Measurements from ENCODE around the gene SUPV3L1. TPM values are rescaled to one million over a fixed set of nuclear protein-coding genes. Genes with fewer than 3 reads are reported as not detected.

The SUPV3L1 gene
- total and polyA plus RNA-seq, 4 donors: 14.1 to 21.7 (median 17.5) TPM

GRCh38 chr10:69179089-69179742 lies 818 bp upstream of the SUPV3L1 start:
- peak overlapping the region; percentile 73 to 99 (median 93) for H3K4me3 ChIP-seq (ENCODE audit: low read depth in 1 of 3, low read length in 3 of 3)
- no peak for DNase-seq (ENCODE audit: low spot score)
- H3K36me3 ChIP-seq (ENCODE audit: control insufficient read depth in 4 of 4, insufficient read depth in 3 of 4, low read depth in 1 of 4, low read length in 3 of 4): peaks cover 0 to 5% (median 0%) of the 10 kb centered on the region in 4 donors
- peak overlapping the region; percentile 83 to 92 for H3K27ac ChIP-seq (ENCODE audit: low read depth in 1 of 2, low read length in 2 of 2)
- no peak for TF ChIP-seq EGR1 (IDR thresholded peaks at IDR 0.05; ENCODE audit: low read depth in 2 of 2)
- TF ChIP-seq ZBTB33 (IDR thresholded peaks at IDR 0.05): no peak
- no peak for TF ChIP-seq REST (IDR thresholded peaks at IDR 0.05)
- WGBS: 32% methylated on average over 21 of the region's 21 CpGs
- H3K4me1 ChIP-seq (ENCODE audit: control insufficient read depth in 4 of 4, insufficient read depth in 4 of 4, low read length in 3 of 4): peaks cover 0 to 26% (median 20%) of the 10 kb centered on the region in 4 donors
- H3K27me3 ChIP-seq (ENCODE audit: control insufficient read depth in 4 of 4, insufficient read depth in 4 of 4, low read length in 3 of 4): no peaks in the 10 kb centered on the region
- H3K9ac ChIP-seq (ENCODE audit: low read depth in 1 of 2, low read length in 2 of 2): peak overlapping the region; percentile 91 to 96
- no peaks in the 10 kb centered on the region for H3K9me3 ChIP-seq (ENCODE audit: control insufficient read depth in 4 of 4, low read length in 3 of 4)

- peak overlapping the region; percentile 91 to 94 for H3K9ac ChIP-seq (ENCODE audit: low read depth in 1 of 2, low read length in 2 of 2)
- no peaks in the 10 kb centered on the region for H3K27me3 ChIP-seq (ENCODE audit: control insufficient read depth in 4 of 4, insufficient read depth in 4 of 4, low read length in 3 of 4)
- H3K4me1 ChIP-seq (ENCODE audit: control insufficient read depth in 4 of 4, insufficient read depth in 4 of 4, low read length in 3 of 4): peaks cover 0 to 26% (median 20%) of the 10 kb centered on the region in 4 donors
- H3K36me3 ChIP-seq (ENCODE audit: control insufficient read depth in 4 of 4, insufficient read depth in 3 of 4, low read depth in 1 of 4, low read length in 3 of 4): peaks cover 0 to 8% (median 0%) of the 10 kb centered on the region in 4 donors
- WGBS: 3% methylated on average over 29 of the region's 29 CpGs
- H3K9me3 ChIP-seq (ENCODE audit: control insufficient read depth in 4 of 4, low read length in 3 of 4): no peaks in the 10 kb centered on the region
- H3K4me3 ChIP-seq (ENCODE audit: low read depth in 1 of 3, low read length in 3 of 3): peak overlapping the region; percentile 73 to 99 (median 93)
- DNase-seq (ENCODE audit: low spot score): no peak
- TF ChIP-seq REST (IDR thresholded peaks at IDR 0.05) (no peak), RAD21 (IDR thresholded peaks at IDR 0.05) (no peak), HNF4G (IDR thresholded peaks at IDR 0.05) (no peak), JUND (IDR thresholded peaks at IDR 0.05) (no peak), FOXA2 (IDR thresholded peaks at IDR 0.05) (no peak), MAX (IDR thresholded peaks at IDR 0.05) (no peak), NR2F2 (IDR thresholded peaks at IDR 0.05) (no peak), ATF3 (IDR thresholded peaks at IDR 0.05) (no peak), RXRA (IDR thresholded peaks at IDR 0.05) (no peak), TAF1 (conservative IDR thresholded peaks at IDR 0.05) (no peak)
- peak overlapping the region; percentile 83 to 92 for H3K27ac ChIP-seq (ENCODE audit: low read depth in 1 of 2, low read length in 2 of 2)
These were observed 631 bp downstream of the SUPV3L1 start for GRCh38 chr10:69180525-69181204.
